ENCODE measurements around the gene DSCAML1.

Gene DSCAML1

GRCh38 chr11:117604336-117604995, 192.6 kb downstream of the DSCAML1 start:
- no peak for DNase-seq

- DNase-seq, result no peak
These were observed 193.1 kb downstream of the DSCAML1 start for GRCh38 chr11:117603932-117604331.

GRCh38 chr11:117601006-117601708, 195.9 kb downstream of the DSCAML1 start:
- no peak for DNase-seq

- DNase-seq, result no peak
These were observed 196.7 kb downstream of the DSCAML1 start for GRCh38 chr11:117600234-117600783.

- DNase-seq, result no peak
These were observed 199.9 kb downstream of the DSCAML1 start for GRCh38 chr11:117597071-117597470.

GRCh38 chr11:117595440-117595839, 201.6 kb downstream of the DSCAML1 start:
- DNase-seq, result no peak

GRCh38 chr11:117594721-117595120, 202.3 kb downstream of the DSCAML1 start:
- no peak for DNase-seq

- DNase-seq, result no peak
These were observed 204.0 kb downstream of the DSCAML1 start for GRCh38 chr11:117593065-117593464.

GRCh38 chr11:117591316-117592039, 205.5 kb downstream of the DSCAML1 start:
- no peak for DNase-seq

GRCh38 chr11:117589063-117589462, 208.0 kb downstream of the DSCAML1 start:
- DNase-seq, result no peak

- no peak for DNase-seq
These were observed 208.7 kb downstream of the DSCAML1 start for GRCh38 chr11:117588166-117588810.

- no peak for DNase-seq
These were observed 209.6 kb downstream of the DSCAML1 start for GRCh38 chr11:117587416-117587815.

GRCh38 chr11:117586392-117586791, 210.6 kb downstream of the DSCAML1 start:
- DNase-seq, result no peak

- no peak for DNase-seq
These were observed 211.4 kb downstream of the DSCAML1 start for GRCh38 chr11:117585631-117586030.

GRCh38 chr11:117584056-117584830, 212.8 kb downstream of the DSCAML1 start:
- no peak for DNase-seq

- no peak for DNase-seq
These were observed 213.8 kb downstream of the DSCAML1 start for GRCh38 chr11:117583063-117583801.

- DNase-seq, result no peak
These were observed 214.6 kb downstream of the DSCAML1 start for GRCh38 chr11:117582433-117582832.

GRCh38 chr11:117580866-117581265, 216.2 kb downstream of the DSCAML1 start:
- no peak for DNase-seq

- no peak for DNase-seq
These were observed 217.9 kb downstream of the DSCAML1 start for GRCh38 chr11:117579161-117579560.

- DNase-seq, result no peak
These were observed 221.2 kb downstream of the DSCAML1 start for GRCh38 chr11:117575856-117576255.

GRCh38 chr11:117574551-117574950, 222.5 kb downstream of the DSCAML1 start:
- no peak for DNase-seq

- DNase-seq, result no peak
These were observed 223.7 kb downstream of the DSCAML1 start for GRCh38 chr11:117573326-117573725.

Data from NCI-H2171 treated with DMSO at 0.1 percent for 48 hours (cell line).